SK-N-MC (cell line): ENCODE data around the gene BCAS1.

Experiments used
- EZH2 ChIP-seq: fragments of 200-600 bp; sonication (generic); IDR thresholded peaks from one replicate; pipeline ENCODE4 v1.6.1; 2017; ENCODE audit warnings: antibody characterized with exemption
- POLR2AphosphoS5 ChIP-seq: IDR thresholded peaks from 2 replicates; pipeline ENCODE4 v1.6.1; 2012; ENCODE audit warnings: mild to moderate bottlenecking, low read depth, low read length, borderline replicate concordance

DNA sequence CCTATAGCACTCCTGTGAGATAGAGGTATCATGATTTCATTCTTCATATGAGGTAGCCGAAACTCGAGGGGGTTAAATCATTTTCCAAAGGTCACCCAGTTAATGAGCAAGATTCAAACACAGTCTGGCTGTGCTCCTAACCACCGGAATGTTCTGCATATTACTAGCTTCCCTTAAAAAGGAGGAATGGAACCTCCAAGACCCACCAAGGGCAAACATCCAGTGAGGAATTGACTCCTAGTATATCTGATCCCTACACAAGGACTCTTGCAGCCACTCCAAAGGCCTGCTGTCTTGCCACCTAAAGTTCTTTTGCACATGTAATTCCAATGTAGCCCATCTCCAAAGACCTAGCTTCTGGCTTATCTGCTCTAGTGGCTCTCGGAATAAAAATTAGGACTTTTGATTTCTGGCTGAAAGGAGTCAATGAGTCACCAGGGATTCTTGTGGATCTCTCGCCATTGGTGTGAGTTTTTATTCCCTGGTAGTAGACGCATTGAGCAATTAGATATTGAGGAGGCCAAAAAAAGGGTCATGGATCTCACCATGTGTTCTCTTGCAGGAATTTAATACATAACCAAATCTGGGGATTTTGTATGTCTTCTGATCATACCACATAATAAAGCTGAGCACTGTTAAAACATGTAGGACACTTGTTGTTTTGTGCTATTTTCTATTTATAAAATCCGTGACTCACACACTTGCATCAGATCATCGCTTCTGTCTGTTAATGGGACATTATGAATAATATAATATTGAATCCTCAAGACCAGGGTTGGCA is 9.1 kb downstream of the BCAS1 start:
- TF ChIP-seq POLR2AphosphoS5 (no peak), EZH2 (no peak)
